Natural killer cell (primary cell): Measurements from ENCODE around the gene GRID2. TPM values are rescaled to one million over a fixed set of nuclear protein-coding genes. Genes with fewer than 3 reads are reported as not detected.

Experiments
- ATAC-seq, 3 donors: fragments of 150-1000 bp in 2 of 3; fragments of 200-7000 bp in 1 of 3; cut with Tn5 transposase; 1 replicate in 1 of 3; 2 replicates in 2 of 3; pipeline ENCODE4 v1.10.0; 2021; ENCODE audit warnings: mild to moderate bottlenecking in 2 of 3, moderate library complexity in 2 of 3
- DNase-seq, 2 donors: peaks; one replicate each; pipeline versions ENCODE4 v3.0.0 to v3.0.0-alpha.2; 2013 to 2021; ENCODE audit warnings: mixed read lengths in 1 of 2
- H3K27ac ChIP-seq: one replicate; pipeline ENCODE4 v1.5.1; 2013; ENCODE audit warnings: mild to moderate bottlenecking, low read length
- H3K27me3 ChIP-seq: one replicate; pipeline ENCODE4 v1.6.1; 2013; ENCODE audit warnings: low read length; ENCODE audit not compliant: control insufficient read depth, insufficient read depth
- H3K36me3 ChIP-seq: one replicate; pipeline ENCODE4 v1.6.1; 2013; ENCODE audit warnings: low read length; ENCODE audit not compliant: control insufficient read depth, insufficient read depth
- H3K4me1 ChIP-seq: one replicate; pipeline ENCODE4 v1.6.1; 2013; ENCODE audit warnings: low read length; ENCODE audit not compliant: control insufficient read depth, insufficient read depth
- H3K4me3 ChIP-seq: one replicate; pipeline ENCODE4 v1.5.1; 2013; ENCODE audit warnings: low read length
- H3K9me3 ChIP-seq: one replicate; pipeline ENCODE4 v1.6.1; 2013; ENCODE audit warnings: low read length; ENCODE audit not compliant: control insufficient read depth, insufficient read depth
- H3K27ac Mint-ChIP-seq, 2 donors: one replicate each; pipeline ENCODE4 v1.8.0; 2022; ENCODE audit warnings: mild to moderate bottlenecking in 2 of 2, mixed read lengths in 2 of 2, moderate library complexity in 1 of 2
- H3K27me3 Mint-ChIP-seq, 2 donors: one replicate each; pipeline ENCODE4 v1.8.0; 2022; ENCODE audit warnings: low read depth in 2 of 2, mixed read lengths in 2 of 2
- H3K36me3 Mint-ChIP-seq: one replicate; pipeline ENCODE4 v1.8.0; 2022; ENCODE audit warnings: mixed read lengths
- H3K4me1 Mint-ChIP-seq, 2 donors: one replicate each; pipeline ENCODE4 v1.8.0; 2022; ENCODE audit warnings: mixed read lengths in 2 of 2
- H3K4me3 Mint-ChIP-seq: one replicate; pipeline ENCODE4 v1.8.0; 2022; ENCODE audit warnings: mild to moderate bottlenecking, moderate library complexity, mixed read lengths
- H3K9me3 Mint-ChIP-seq, 2 donors: one replicate each; pipeline ENCODE4 v1.8.0; 2022; ENCODE audit warnings: mixed read lengths in 2 of 2
- CTCF ChIP-seq: fragments of 200-600 bp; IDR thresholded peaks from one replicate; pipeline ENCODE4 v1.8.0; 2022; ENCODE audit warnings: antibody characterized with exemption
- WGBS: methylation state at CpG from one replicate; pipeline ENCODE4 v1.1.7; 2013; ENCODE audit warnings: missing lambda C conversion rate; ENCODE audit not compliant: insufficient coverage; 5-methylcytosine and 5-hydroxymethylcytosine counted together
- intact Hi-C: fragments of 100-400 bp; cut with micrococcal nuclease; formaldehyde crosslinking; loops from one replicate; pipeline ENCODE4 v1.14.2; 2022
- total RNA-seq, 4 donors: library from RNA; stranded (reverse); fragments of 120-200 nt in 1 of 4; gene quantifications; one replicate each; pipeline versions ENCODE4 v1.2.3 to v1.2.4, GENCODE V29; 2013 to 2022

The GRID2 gene
- total RNA-seq, 3 donors from 2014 or later (not counting 1 experiment from before 2014, with no cell fraction given), result not detected

- TF ChIP-seq CTCF, result no peak
- no peak for ATAC-seq
- no peak overlapping the region for H3K4me3 ChIP-seq
- no peak overlapping the region for H3K27ac ChIP-seq
- no peaks in the 10 kb centered on the region for H3K4me1 ChIP-seq
- no peak overlapping the region for H3K27ac Mint-ChIP-seq
- peaks cover 4% of the 10 kb centered on the region for H3K9me3 ChIP-seq
- H3K36me3 Mint-ChIP-seq, result peaks cover 8% of the 10 kb centered on the region
- H3K4me1 Mint-ChIP-seq, result no peaks in the 10 kb centered on the region
- intact Hi-C loops, result no loop called here
- H3K27me3 Mint-ChIP-seq, result no peaks in the 10 kb centered on the region
- H3K36me3 ChIP-seq, result no peaks in the 10 kb centered on the region
- 93% methylated on average over 3 of the region's 3 CpGs for WGBS
- no peaks in the 10 kb centered on the region for H3K27me3 ChIP-seq
- no peak overlapping the region for H3K4me3 Mint-ChIP-seq
- peaks cover 17 to 27% of the 10 kb centered on the region in 2 donors for H3K9me3 Mint-ChIP-seq
- DNase-seq, result no peak
Observed at GRCh38 chr4:93436000-93436626, 1132.3 kb downstream of the GRID2 start.

- Mint-ChIP-seq H3K9me3 (peaks cover 19 to 31% of the 10 kb centered on the region in 2 donors), H3K4me1 (no peaks in the 10 kb centered on the region), H3K27me3 (no peaks in the 10 kb centered on the region), H3K27ac (no peak overlapping the region), H3K36me3 (peaks cover 8% of the 10 kb centered on the region), H3K4me3 (no peak overlapping the region)
- intact Hi-C loops, result no loop called here
- DNase-seq, result no peak
- H3K27me3 ChIP-seq, result no peaks in the 10 kb centered on the region
- WGBS, result 77% methylated on average over 3 of the region's 3 CpGs
- H3K36me3 ChIP-seq, result no peaks in the 10 kb centered on the region
- H3K9me3 ChIP-seq, result peaks cover 4% of the 10 kb centered on the region
- no peaks in the 10 kb centered on the region for H3K4me1 ChIP-seq
- no peak overlapping the region for H3K4me3 ChIP-seq
- TF ChIP-seq CTCF, result no peak
- no peak overlapping the region for H3K27ac ChIP-seq
- ATAC-seq, result no peak
Observed at GRCh38 chr4:93437991-93438390, 1134.2 kb downstream of the GRID2 start.

GRCh38 chr4:93444860-93445259, 1141.1 kb downstream of the GRID2 start:
- H3K4me1 Mint-ChIP-seq, result no peaks in the 10 kb centered on the region
- no peak for TF ChIP-seq CTCF
- no peak overlapping the region for H3K27ac Mint-ChIP-seq
- no peaks in the 10 kb centered on the region for H3K36me3 ChIP-seq
- H3K27me3 ChIP-seq, result no peaks in the 10 kb centered on the region
- no peak overlapping the region for H3K4me3 ChIP-seq
- H3K27me3 Mint-ChIP-seq, result no peaks in the 10 kb centered on the region
- no CpG with 5 or more reads among the region's 1 CpG for WGBS
- no peaks in the 10 kb centered on the region for H3K4me1 ChIP-seq
- no peak overlapping the region for H3K4me3 Mint-ChIP-seq
- no peak for DNase-seq
- peaks cover 8% of the 10 kb centered on the region for H3K36me3 Mint-ChIP-seq
- peaks cover 3% of the 10 kb centered on the region for H3K9me3 ChIP-seq
- peaks cover 25 to 27% of the 10 kb centered on the region in 2 donors for H3K9me3 Mint-ChIP-seq
- H3K27ac ChIP-seq, result no peak overlapping the region
- ATAC-seq, result no peak
- intact Hi-C loops, result no loop called here

DNA sequence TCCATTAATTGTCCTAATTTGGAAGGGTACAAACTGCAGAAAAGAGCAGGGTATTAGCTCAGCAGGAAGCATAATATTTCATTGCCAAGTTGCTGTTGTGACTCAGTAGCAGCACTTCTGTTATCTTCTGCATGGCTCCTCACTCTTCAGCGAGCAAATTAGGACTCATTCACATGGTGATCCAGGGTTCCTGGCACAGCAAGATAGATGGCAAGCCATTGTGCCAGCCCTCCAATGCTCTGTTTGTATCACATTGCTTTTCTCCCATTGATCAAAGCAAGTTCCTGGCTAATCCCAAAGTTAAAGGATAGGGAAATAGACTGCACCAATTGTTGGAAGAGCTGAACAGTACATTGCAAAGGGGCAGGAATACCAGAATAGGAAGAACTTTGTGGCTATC, 1142.3 kb downstream of the GRID2 start:
- H3K27me3 Mint-ChIP-seq, result no peaks in the 10 kb centered on the region
- WGBS, result 70% methylated on average over 1 of the region's 1 CpG
- H3K9me3 Mint-ChIP-seq, result peaks cover 19 to 22% of the 10 kb centered on the region in 2 donors
- intact Hi-C loops, result no loop called here
- Histone ChIP-seq H3K9me3 (no peaks in the 10 kb centered on the region), H3K27ac (no peak overlapping the region), H3K27me3 (no peaks in the 10 kb centered on the region), H3K36me3 (no peaks in the 10 kb centered on the region), H3K4me3 (no peak overlapping the region), H3K4me1 (no peaks in the 10 kb centered on the region)
- ATAC-seq (no peak), DNase-seq (no peak)
- no peaks in the 10 kb centered on the region for H3K4me1 Mint-ChIP-seq
- no peak overlapping the region for H3K27ac Mint-ChIP-seq
- no peak for TF ChIP-seq CTCF
- no peak overlapping the region for H3K4me3 Mint-ChIP-seq
- H3K36me3 Mint-ChIP-seq, result no peaks in the 10 kb centered on the region
